Esophagus squamous epithelium (tissue), 4 donors: ENCODE data around the gene LUC7L.
"Not testable (repeated sequence)": the region's sequence is repeated elsewhere in the genome, so short reads cannot be mapped to it uniquely, and the experiment has no call there.

Experiments used
- POLR2A ChIP-seq, 4 donors: fragments of 450-650 bp; IDR thresholded peaks; one replicate each; pipeline ENCODE4 v1.6.1; 2017; ENCODE audit warnings: antibody characterized with exemption in 4 of 4, mild to moderate bottlenecking in 4 of 4, moderate library complexity in 3 of 4
- TF ChIP-seq, protein P1 (sequence below), 6 experiments: fragments of 450-650 bp in 4 of 6; fragments of 200-600 bp in 2 of 6; sonication (generic) in 2 of 6; IDR thresholded peaks; one replicate each; pipeline ENCODE4 v1.5.1; 2016 to 2019; ENCODE audit warnings: antibody characterized with exemption in 6 of 6, mild to moderate bottlenecking in 4 of 6, moderate library complexity in 4 of 6

DNA sequence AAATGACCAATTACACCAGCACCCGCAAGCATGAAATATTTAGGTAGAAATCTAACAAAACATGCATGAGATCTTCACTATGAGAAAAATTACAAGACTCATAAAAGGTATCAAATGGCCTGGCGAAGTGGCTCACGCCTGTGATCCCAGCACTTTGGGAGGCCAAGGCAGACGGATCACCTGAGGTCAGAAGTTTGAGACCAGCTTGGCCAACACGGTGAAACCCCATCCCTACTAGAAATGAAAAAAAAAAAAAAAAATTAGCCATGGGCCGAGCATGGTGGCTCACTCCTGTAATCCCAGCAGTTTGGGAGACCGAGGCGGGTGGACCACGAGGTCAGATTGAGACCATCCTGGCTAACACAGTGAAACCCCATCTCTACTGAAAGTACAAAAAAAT is 25.2 kb downstream of the LUC7L start:
- TF ChIP-seq, protein P1, sequence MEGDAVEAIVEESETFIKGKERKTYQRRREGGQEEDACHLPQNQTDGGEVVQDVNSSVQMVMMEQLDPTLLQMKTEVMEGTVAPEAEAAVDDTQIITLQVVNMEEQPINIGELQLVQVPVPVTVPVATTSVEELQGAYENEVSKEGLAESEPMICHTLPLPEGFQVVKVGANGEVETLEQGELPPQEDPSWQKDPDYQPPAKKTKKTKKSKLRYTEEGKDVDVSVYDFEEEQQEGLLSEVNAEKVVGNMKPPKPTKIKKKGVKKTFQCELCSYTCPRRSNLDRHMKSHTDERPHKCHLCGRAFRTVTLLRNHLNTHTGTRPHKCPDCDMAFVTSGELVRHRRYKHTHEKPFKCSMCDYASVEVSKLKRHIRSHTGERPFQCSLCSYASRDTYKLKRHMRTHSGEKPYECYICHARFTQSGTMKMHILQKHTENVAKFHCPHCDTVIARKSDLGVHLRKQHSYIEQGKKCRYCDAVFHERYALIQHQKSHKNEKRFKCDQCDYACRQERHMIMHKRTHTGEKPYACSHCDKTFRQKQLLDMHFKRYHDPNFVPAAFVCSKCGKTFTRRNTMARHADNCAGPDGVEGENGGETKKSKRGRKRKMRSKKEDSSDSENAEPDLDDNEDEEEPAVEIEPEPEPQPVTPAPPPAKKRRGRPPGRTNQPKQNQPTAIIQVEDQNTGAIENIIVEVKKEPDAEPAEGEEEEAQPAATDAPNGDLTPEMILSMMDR (IDR thresholded peaks at IDR 0.05): not testable (repeated sequence)
- TF ChIP-seq POLR2A (IDR thresholded peaks at IDR 0.05): not testable (repeated sequence)
